GM12891 (cell line): ENCODE data around the gene RFNG.

Experiments
- PAX5 ChIP-seq: IDR thresholded peaks from 2 replicates; pipeline ENCODE4 v1.6.1; 2011; ENCODE audit warnings: low read length, moderate library complexity, mild to moderate bottlenecking; ENCODE audit not compliant: insufficient read depth, severe bottlenecking
- POLR2A ChIP-seq: IDR thresholded peaks from 2 replicates; pipeline ENCODE4 v1.6.1; 2011; ENCODE audit warnings: low read depth, low read length, control low read depth
- POLR2AphosphoS5 ChIP-seq: IDR thresholded peaks from 2 replicates; pipeline ENCODE4 v1.6.1; 2011; ENCODE audit warnings: low read depth, low read length, control low read depth
- POU2F2 ChIP-seq: IDR thresholded peaks from 2 replicates; pipeline ENCODE4 v1.6.1; 2011; ENCODE audit warnings: low read depth, mild to moderate bottlenecking, control low read depth, low read length, moderate library complexity
- SPI1 ChIP-seq: IDR thresholded peaks from 2 replicates; pipeline ENCODE4 v1.6.1; 2011; ENCODE audit warnings: low read depth, low read length, control low read depth
- TAF1 ChIP-seq: IDR thresholded peaks from 2 replicates; pipeline ENCODE4 v1.6.1; 2011; ENCODE audit warnings: low read depth, low read length, control low read depth

- TF ChIP-seq POLR2A (no peak), POLR2AphosphoS5 (no peak), SPI1 (no peak), TAF1 (no peak), PAX5 (no peak), POU2F2 (no peak)
These were observed 35.3 kb downstream of the RFNG start for GRCh38 chr17:82016061-82016874.
